BE2C (cell line): ENCODE measurements around the gene TCF15.

Experiments
- DNase-seq: peaks from one replicate; pipeline ENCODE4 v3.0.0-alpha.2; 2020
- H3K27me3 ChIP-seq: fragments of 250-450 bp; sonication (Bioruptor Pico); 2 replicates; pipeline ENCODE4 v1.5.1; 2020; ENCODE audit warnings: mild to moderate bottlenecking
- H3K36me3 ChIP-seq: fragments of 250-450 bp; sonication (Bioruptor Pico); 2 replicates; pipeline ENCODE4 v1.5.1; 2020; ENCODE audit warnings: mild to moderate bottlenecking
- H3K4me1 ChIP-seq: fragments of 250-450 bp; sonication (Bioruptor Pico); 2 replicates; pipeline ENCODE4 v1.5.1; 2020
- H3K4me3 ChIP-seq: 2 replicates; pipeline ENCODE4 v1.5.1; 2011; ENCODE audit warnings: low read depth, low read length
- H3K9me3 ChIP-seq: fragments of 250-450 bp; sonication (Bioruptor Pico); 2 replicates; pipeline ENCODE4 v1.5.1; 2020
- CTCF ChIP-seq: IDR thresholded peaks from 2 replicates; pipeline ENCODE4 v1.5.1; 2012; ENCODE audit warnings: mild to moderate bottlenecking, low read depth, low read length

Gene TCF15

GRCh38 chr20:637559-637958 lies 27.4 kb upstream of the TCF15 start:
- Histone ChIP-seq H3K9me3 (no peaks in the 10 kb centered on the region), H3K27me3 (no peaks in the 10 kb centered on the region), H3K36me3 (no peaks in the 10 kb centered on the region), H3K4me3 (no peak overlapping the region), H3K4me1 (no peaks in the 10 kb centered on the region)
- DNase-seq: no peak
- TF ChIP-seq CTCF: no peak

GRCh38 chr20:635893-636338 lies 25.8 kb upstream of the TCF15 start:
- DNase-seq: no peak
- Histone ChIP-seq H3K27me3 (no peaks in the 10 kb centered on the region), H3K4me1 (no peaks in the 10 kb centered on the region)

GRCh38 chr20:635028-635892 lies 25.2 kb upstream of the TCF15 start:
- H3K4me1 ChIP-seq: no peaks in the 10 kb centered on the region
- no peaks in the 10 kb centered on the region for H3K9me3 ChIP-seq
- H3K4me3 ChIP-seq: no peak overlapping the region
- no peaks in the 10 kb centered on the region for H3K36me3 ChIP-seq
- H3K27me3 ChIP-seq: no peaks in the 10 kb centered on the region
- TF ChIP-seq CTCF: no peak
- DNase-seq: no peak

More at GRCh38 chr20:635893-636338, 25.8 kb upstream of the TCF15 start:
- no peak for TF ChIP-seq CTCF
- Histone ChIP-seq H3K36me3 (no peaks in the 10 kb centered on the region), H3K4me3 (no peak overlapping the region), H3K9me3 (no peaks in the 10 kb centered on the region)

- no peaks in the 10 kb centered on the region for H3K36me3 ChIP-seq
- no peak overlapping the region for H3K4me3 ChIP-seq
- no peak for TF ChIP-seq CTCF
- no peaks in the 10 kb centered on the region for H3K9me3 ChIP-seq
- H3K4me1 ChIP-seq: no peaks in the 10 kb centered on the region
- H3K27me3 ChIP-seq: no peaks in the 10 kb centered on the region
- no peak for DNase-seq
Measured at GRCh38 chr20:634148-634925, 24.2 kb upstream of the TCF15 start.

GRCh38 chr20:631101-631500 lies 21.0 kb upstream of the TCF15 start:
- no peak for TF ChIP-seq CTCF
- Histone ChIP-seq H3K36me3 (no peaks in the 10 kb centered on the region), H3K9me3 (no peaks in the 10 kb centered on the region), H3K27me3 (no peaks in the 10 kb centered on the region), H3K4me1 (no peaks in the 10 kb centered on the region), H3K4me3 (no peak overlapping the region)
- no peak for DNase-seq
